ENCODE data around the gene CAAP1. TPM values are rescaled to one million over a fixed set of nuclear protein-coding genes. Genes with fewer than 3 reads are reported as not detected.

CAAP1 gene
- total and polyA plus RNA-seq, 2 of the 8 experiments (the other 6 are each of a cell fraction or from before 2014, with no cell fraction given), result 9.5 to 36.7 TPM

DNA sequence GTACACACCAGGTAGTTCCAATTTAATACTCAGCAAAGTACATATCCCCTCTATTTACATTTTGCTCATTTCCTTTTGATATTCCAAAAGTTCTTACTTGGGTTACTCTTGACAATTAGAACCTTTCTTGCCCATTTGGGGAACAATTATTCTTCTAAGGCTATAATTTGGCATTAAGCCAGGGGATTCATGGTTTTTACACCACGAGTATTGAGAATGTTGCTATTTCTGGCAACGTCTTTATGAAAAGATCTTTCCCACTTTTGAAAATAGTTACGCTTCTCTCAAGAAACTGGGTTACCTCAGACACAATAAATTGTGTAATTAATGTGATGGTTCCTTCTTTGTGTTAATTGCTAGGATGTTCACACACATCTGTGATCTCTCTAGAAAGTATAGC lies 11.5 kb upstream of the CAAP1 start (continued):
- no peak for TF ChIP-seq GTF2F1 (IDR thresholded peaks at IDR 0.05; ENCODE audit: borderline replicate concordance, low read depth, low read length)
- TF ChIP-seq SP2 (IDR thresholded peaks at IDR 0.05; ENCODE audit: low read length), result no peak
- TF ChIP-seq SP4 (IDR thresholded peaks at IDR 0.05; ENCODE audit: low read length), result no peak
- no peak for TF ChIP-seq SAP30 (IDR thresholded peaks at IDR 0.05; ENCODE audit: insufficient read depth, insufficient replicate concordance, low read length)
- TF ChIP-seq HDAC2 (IDR thresholded peaks at IDR 0.05; ENCODE audit: borderline replicate concordance in 1 of 2, low read depth in 2 of 2, low read length in 2 of 2), result no peak
